Measurements from ENCODE around the gene TREML1.

TREML1 gene

GRCh38 chr6:41153451-41153850 is 696 bp downstream of the TREML1 start:
- Histone ChIP-seq H3K4me1 (ENCODE audit: control extremely low read depth in 1 of 4, control insufficient read depth in 4 of 4, insufficient read depth in 4 of 4, low read length in 3 of 4) (peaks cover 0 to 8% (median 4%) of the 10 kb centered on the region in 4 experiments), H3K27me3 (replicated peaks in 2 of 5; ENCODE audit: control insufficient read depth in 4 of 5, insufficient read depth in 5 of 5, low read length in 4 of 5) (no peaks in the 10 kb centered on the region), H3K27ac (ENCODE audit: insufficient read depth in 1 of 2, low read depth in 1 of 2, low read length in 2 of 2, poor library complexity in 1 of 2, severe bottlenecking in 2 of 2) (no peak overlapping the region), H3K4me3 (ENCODE audit: control insufficient read depth in 1 of 7, extremely low read depth in 1 of 7, insufficient read depth in 4 of 7, low read depth in 2 of 7, low read length in 6 of 7) (no peak overlapping the region), H3K9me3 (ENCODE audit: control extremely low read depth in 1 of 5, control insufficient read depth in 4 of 5, insufficient read depth in 2 of 5, low read depth in 1 of 5, low read length in 4 of 5) (no peaks in the 10 kb centered on the region), H3K36me3 (ENCODE audit: control insufficient read depth in 4 of 4, insufficient read depth in 4 of 4, low read length in 3 of 4) (no peaks in the 10 kb centered on the region)
- POLR2A ChIA-PET, result no interaction called here
- CTCF ChIA-PET, result interaction anchor here (0.7 to 1.6 kb wide), 3 partner anchors 17 to 166 kb away, joined by 3 read pairs; no protein-coding TSS in a partner anchor
- no peak for DNase-seq
- 90% methylated on average over 1 of the region's 4 CpGs for WGBS (ENCODE audit: insufficient coverage)

DNA sequence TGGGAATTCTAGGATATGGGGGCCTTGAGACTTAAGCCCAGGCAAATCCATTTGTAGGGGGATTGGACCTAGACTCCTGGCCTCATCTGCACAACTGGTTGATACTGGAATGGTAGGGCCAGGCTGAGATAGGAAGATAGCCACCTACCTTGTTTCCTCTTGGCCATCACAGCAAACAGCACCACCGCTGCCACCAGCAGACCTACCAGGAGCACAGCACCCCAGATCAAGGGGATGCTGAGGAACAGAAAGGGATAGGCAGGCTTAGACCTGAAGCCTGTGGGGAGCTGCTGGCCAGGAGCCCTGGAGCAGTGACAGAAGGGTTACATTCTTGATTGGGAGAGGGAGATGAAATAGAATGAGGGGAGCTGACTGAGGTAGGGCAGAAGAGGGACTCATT is 3.5 kb downstream of the TREML1 start:
- no peak overlapping the region for H3K27ac ChIP-seq (ENCODE audit: insufficient read depth in 1 of 2, low read depth in 1 of 2, low read length in 2 of 2, poor library complexity in 1 of 2, severe bottlenecking in 2 of 2)
- ChIA-PET CTCF (interaction anchor here (1.5 kb wide), 1 partner anchor 14 kb away, joined by 4 read pairs; no protein-coding TSS in a partner anchor), POLR2A (no interaction called here)
- WGBS (ENCODE audit: insufficient coverage), result 100% methylated on average over 1 of the region's 1 CpG
- no peak for DNase-seq
- H3K4me3 ChIP-seq (ENCODE audit: control insufficient read depth in 1 of 7, extremely low read depth in 1 of 7, insufficient read depth in 4 of 7, low read depth in 2 of 7, low read length in 6 of 7), result no peak overlapping the region
- H3K36me3 ChIP-seq (ENCODE audit: control insufficient read depth in 4 of 4, insufficient read depth in 4 of 4, low read length in 3 of 4), result no peaks in the 10 kb centered on the region
- no peaks in the 10 kb centered on the region for H3K27me3 ChIP-seq (replicated peaks in 2 of 5; ENCODE audit: control insufficient read depth in 4 of 5, insufficient read depth in 5 of 5, low read length in 4 of 5)
- no peaks in the 10 kb centered on the region for H3K9me3 ChIP-seq (ENCODE audit: control extremely low read depth in 1 of 5, control insufficient read depth in 4 of 5, insufficient read depth in 2 of 5, low read depth in 1 of 5, low read length in 4 of 5)
- peaks cover 0 to 8% (median 4%) of the 10 kb centered on the region in 4 experiments for H3K4me1 ChIP-seq (ENCODE audit: control extremely low read depth in 1 of 4, control insufficient read depth in 4 of 4, insufficient read depth in 4 of 4, low read length in 3 of 4)

- whole genome bisulfite sequencing (ENCODE audit: insufficient coverage), result 100% methylated on average over 1 of the region's 1 CpG
- CTCF ChIA-PET, result no interaction called here
- DNase-seq, result no peak
- POLR2A ChIA-PET, result no interaction called here
- Histone ChIP-seq H3K27me3 (replicated peaks in 2 of 5; ENCODE audit: control insufficient read depth in 4 of 5, insufficient read depth in 5 of 5, low read length in 4 of 5) (no peaks in the 10 kb centered on the region), H3K36me3 (ENCODE audit: control insufficient read depth in 4 of 4, insufficient read depth in 4 of 4, low read length in 3 of 4) (no peaks in the 10 kb centered on the region), H3K27ac (ENCODE audit: insufficient read depth in 1 of 2, low read depth in 1 of 2, low read length in 2 of 2, poor library complexity in 1 of 2, severe bottlenecking in 2 of 2) (no peak overlapping the region), H3K9me3 (ENCODE audit: control extremely low read depth in 1 of 5, control insufficient read depth in 4 of 5, insufficient read depth in 2 of 5, low read depth in 1 of 5, low read length in 4 of 5) (peaks cover 0 to 3% (median 0%) of the 10 kb centered on the region in 5 experiments), H3K4me1 (ENCODE audit: control extremely low read depth in 1 of 4, control insufficient read depth in 4 of 4, insufficient read depth in 4 of 4, low read length in 3 of 4) (no peaks in the 10 kb centered on the region), H3K4me3 (ENCODE audit: control insufficient read depth in 1 of 7, extremely low read depth in 1 of 7, insufficient read depth in 4 of 7, low read depth in 2 of 7, low read length in 6 of 7) (no peak overlapping the region)
Measured at GRCh38 chr6:41147917-41148316, 6.2 kb downstream of the TREML1 start.

DNA sequence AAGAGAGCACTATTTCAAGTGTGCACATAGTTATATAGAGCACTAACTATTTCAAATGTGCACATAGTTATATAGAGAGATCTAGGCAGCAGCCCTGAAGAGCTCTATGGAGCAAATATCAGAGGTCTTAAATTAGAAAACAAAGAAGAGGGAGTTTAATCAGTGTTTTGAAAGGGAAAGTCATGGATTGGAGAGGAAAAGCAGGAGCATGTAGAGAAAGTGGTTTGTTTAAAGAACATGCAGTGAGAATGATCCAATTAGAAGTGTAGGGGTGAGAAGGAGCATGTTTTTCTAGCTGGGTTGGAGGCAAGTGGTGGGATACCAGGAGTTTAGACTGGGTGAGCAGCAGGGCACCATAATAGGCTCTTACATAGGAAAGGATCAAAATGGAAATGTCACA is 17.2 kb downstream of the TREML1 start:
- Histone ChIP-seq H3K9me3 (ENCODE audit: control extremely low read depth in 1 of 5, control insufficient read depth in 4 of 5, insufficient read depth in 2 of 5, low read depth in 1 of 5, low read length in 4 of 5) (no peaks in the 10 kb centered on the region), H3K36me3 (ENCODE audit: control insufficient read depth in 4 of 4, insufficient read depth in 4 of 4, low read length in 3 of 4) (peaks cover 0 to 2% (median 0%) of the 10 kb centered on the region in 4 experiments), H3K27me3 (replicated peaks in 2 of 5; ENCODE audit: control insufficient read depth in 4 of 5, insufficient read depth in 5 of 5, low read length in 4 of 5) (no peaks in the 10 kb centered on the region), H3K27ac (ENCODE audit: insufficient read depth in 1 of 2, low read depth in 1 of 2, low read length in 2 of 2, poor library complexity in 1 of 2, severe bottlenecking in 2 of 2) (no peak overlapping the region), H3K4me1 (ENCODE audit: control extremely low read depth in 1 of 4, control insufficient read depth in 4 of 4, insufficient read depth in 4 of 4, low read length in 3 of 4) (peaks cover 3 to 8% (median 4%) of the 10 kb centered on the region in 4 experiments), H3K4me3 (ENCODE audit: control insufficient read depth in 1 of 7, extremely low read depth in 1 of 7, insufficient read depth in 4 of 7, low read depth in 2 of 7, low read length in 6 of 7) (no peak overlapping the region)
- DNase-seq, result no peak
- POLR2A ChIA-PET, result interaction anchor here (0.6 kb wide), 1 partner anchor 52 kb away, joined by 4 read pairs; no protein-coding TSS in a partner anchor
- CTCF ChIA-PET, result interaction anchor here (1.1 to 1.4 kb wide), 2 partner anchors 14 to 17 kb away, joined by 3 to 4 read pairs; partner anchors contain the start of gene TREML1

DNA sequence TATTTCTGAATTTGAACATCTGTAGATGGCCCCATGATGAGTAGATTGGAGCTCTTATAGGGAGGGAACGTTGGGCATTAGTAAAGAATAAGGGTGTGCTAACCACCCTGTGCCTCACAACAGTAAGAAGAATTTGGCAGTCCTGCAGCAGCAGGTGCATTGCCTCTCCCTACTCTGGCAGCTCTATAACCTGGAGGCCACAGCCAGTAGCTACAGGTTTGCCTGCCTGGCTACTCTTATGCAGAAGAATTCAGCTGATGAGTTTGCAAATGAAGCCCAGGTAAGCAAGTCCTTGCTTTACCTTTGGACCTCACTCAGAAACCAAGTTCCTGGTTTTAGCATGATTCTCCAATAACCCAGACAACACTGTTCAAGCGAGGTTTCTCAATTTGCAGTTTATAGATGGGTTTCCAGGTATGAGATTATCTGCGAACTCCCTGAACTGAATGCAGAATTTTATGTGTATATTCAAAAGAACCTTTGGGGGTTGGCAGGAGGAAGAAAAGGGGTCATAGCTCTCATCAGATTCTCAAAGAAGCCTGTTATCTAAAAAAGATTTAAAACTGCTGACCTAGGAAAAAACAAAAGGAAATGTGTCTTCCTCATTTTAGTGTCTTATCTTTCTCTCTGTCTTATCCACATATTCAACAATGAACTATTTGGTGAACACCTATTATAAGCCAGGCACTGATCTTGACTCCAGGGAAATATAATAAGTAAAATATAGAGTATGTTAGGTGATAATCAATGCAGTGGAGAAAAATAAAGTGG is 18.9 kb downstream of the TREML1 start:
- no peak for DNase-seq
- Histone ChIP-seq H3K27ac (ENCODE audit: insufficient read depth in 1 of 2, low read depth in 1 of 2, low read length in 2 of 2, poor library complexity in 1 of 2, severe bottlenecking in 2 of 2) (no peak overlapping the region), H3K27me3 (replicated peaks in 2 of 5; ENCODE audit: control insufficient read depth in 4 of 5, insufficient read depth in 5 of 5, low read length in 4 of 5) (no peaks in the 10 kb centered on the region), H3K9me3 (ENCODE audit: control extremely low read depth in 1 of 5, control insufficient read depth in 4 of 5, insufficient read depth in 2 of 5, low read depth in 1 of 5, low read length in 4 of 5) (no peaks in the 10 kb centered on the region), H3K4me1 (ENCODE audit: control extremely low read depth in 1 of 4, control insufficient read depth in 4 of 4, insufficient read depth in 4 of 4, low read length in 3 of 4) (peaks cover 3 to 8% (median 4%) of the 10 kb centered on the region in 4 experiments), H3K4me3 (ENCODE audit: control insufficient read depth in 1 of 7, extremely low read depth in 1 of 7, insufficient read depth in 4 of 7, low read depth in 2 of 7, low read length in 6 of 7) (no peak overlapping the region), H3K36me3 (ENCODE audit: control insufficient read depth in 4 of 4, insufficient read depth in 4 of 4, low read length in 3 of 4) (peaks cover 0 to 2% (median 0%) of the 10 kb centered on the region in 4 experiments)
- no CpG with 5 or more reads among the region's 3 CpGs for WGBS (ENCODE audit: insufficient coverage)
- CTCF ChIA-PET, result no interaction called here
- POLR2A ChIA-PET, result no interaction called here

GRCh38 chr6:41132254-41132653 is 21.9 kb downstream of the TREML1 start:
- WGBS (ENCODE audit: insufficient coverage), result no CpG with 5 or more reads among the region's 2 CpGs
- no peaks in the 10 kb centered on the region for H3K36me3 ChIP-seq (ENCODE audit: control insufficient read depth in 4 of 4, insufficient read depth in 4 of 4, low read length in 3 of 4)
- peaks cover 3 to 8% (median 4%) of the 10 kb centered on the region in 4 experiments for H3K4me1 ChIP-seq (ENCODE audit: control extremely low read depth in 1 of 4, control insufficient read depth in 4 of 4, insufficient read depth in 4 of 4, low read length in 3 of 4)
- no peaks in the 10 kb centered on the region for H3K27me3 ChIP-seq (replicated peaks in 2 of 5; ENCODE audit: control insufficient read depth in 4 of 5, insufficient read depth in 5 of 5, low read length in 4 of 5)
- ChIA-PET CTCF (no interaction called here), POLR2A (no interaction called here)
- H3K4me3 ChIP-seq (ENCODE audit: control insufficient read depth in 1 of 7, extremely low read depth in 1 of 7, insufficient read depth in 4 of 7, low read depth in 2 of 7, low read length in 6 of 7), result no peak overlapping the region
- H3K27ac ChIP-seq (ENCODE audit: insufficient read depth in 1 of 2, low read depth in 1 of 2, low read length in 2 of 2, poor library complexity in 1 of 2, severe bottlenecking in 2 of 2), result no peak overlapping the region
- H3K9me3 ChIP-seq (ENCODE audit: control extremely low read depth in 1 of 5, control insufficient read depth in 4 of 5, insufficient read depth in 2 of 5, low read depth in 1 of 5, low read length in 4 of 5), result no peaks in the 10 kb centered on the region
- DNase-seq, result peak in 1 of 3 donors; percentile 15

DNA sequence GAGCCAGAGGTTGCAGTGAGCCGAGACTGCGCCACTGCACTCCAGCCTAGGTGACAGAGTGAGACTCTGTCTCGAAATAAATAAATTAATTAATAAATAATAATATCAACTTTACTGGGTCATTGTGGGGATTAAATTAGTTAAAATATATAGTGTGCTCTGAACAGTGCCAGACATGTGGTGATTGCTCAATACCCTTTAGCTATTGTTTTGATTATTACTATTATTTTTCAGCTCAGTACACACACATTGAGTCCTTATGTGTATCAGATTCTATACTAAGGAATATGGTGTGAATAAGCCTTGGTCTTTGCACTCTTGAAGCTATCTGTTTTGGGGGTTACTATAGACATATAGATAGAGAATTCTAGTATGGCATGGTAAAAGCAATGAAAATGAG is 28.9 kb downstream of the TREML1 start:
- POLR2A ChIA-PET, result no interaction called here
- no peak overlapping the region for H3K4me3 ChIP-seq (ENCODE audit: control insufficient read depth in 1 of 7, extremely low read depth in 1 of 7, insufficient read depth in 4 of 7, low read depth in 2 of 7, low read length in 6 of 7)
- DNase-seq, result no peak
- CTCF ChIA-PET, result interaction anchor here (1.6 kb wide), 1 partner anchor 33 kb away, joined by 4 read pairs; no protein-coding TSS in a partner anchor
- H3K27ac ChIP-seq (ENCODE audit: insufficient read depth in 1 of 2, low read depth in 1 of 2, low read length in 2 of 2, poor library complexity in 1 of 2, severe bottlenecking in 2 of 2), result no peak overlapping the region
- H3K27me3 ChIP-seq (replicated peaks in 2 of 5; ENCODE audit: control insufficient read depth in 4 of 5, insufficient read depth in 5 of 5, low read length in 4 of 5), result no peaks in the 10 kb centered on the region
- H3K9me3 ChIP-seq (ENCODE audit: control extremely low read depth in 1 of 5, control insufficient read depth in 4 of 5, insufficient read depth in 2 of 5, low read depth in 1 of 5, low read length in 4 of 5), result peaks cover 0 to 1% (median 0%) of the 10 kb centered on the region in 5 experiments
- H3K4me1 ChIP-seq (ENCODE audit: control extremely low read depth in 1 of 4, control insufficient read depth in 4 of 4, insufficient read depth in 4 of 4, low read length in 3 of 4), result no peaks in the 10 kb centered on the region
- WGBS (ENCODE audit: insufficient coverage), result no CpG with 5 or more reads among the region's 3 CpGs
- peaks cover 0 to 10% (median 4%) of the 10 kb centered on the region in 4 experiments for H3K36me3 ChIP-seq (ENCODE audit: control insufficient read depth in 4 of 4, insufficient read depth in 4 of 4, low read length in 3 of 4)

All from common myeloid progenitor, CD34-positive (primary cell).